ENCODE data around the gene APOLD1.
"Not testable (repeated sequence)": the region's sequence is repeated elsewhere in the genome, so short reads cannot be mapped to it uniquely, and the experiment has no call there.

Gene APOLD1

GRCh38 chr12:12804011-12804410, 18.6 kb downstream of the APOLD1 start:
- no peak overlapping the region for H3K4me3 ChIP-seq (replicated peaks; ENCODE audit: insufficient read depth, low read length)
- no peaks in the 10 kb centered on the region for H3K27me3 ChIP-seq (ENCODE audit: insufficient read depth, poor library complexity, severe bottlenecking)
- TF ChIP-seq CTCF (IDR thresholded peaks at IDR 0.05; ENCODE audit: insufficient read depth, low read length) (no peak), REST (IDR thresholded peaks at IDR 0.05; ENCODE audit: insufficient replicate concordance, low read depth) (no peak), POLR2AphosphoS5 (IDR thresholded peaks at IDR 0.05; ENCODE audit: low read depth) (no peak), GABPA (IDR thresholded peaks at IDR 0.05; ENCODE audit: low read depth) (no peak), SPI1 (IDR thresholded peaks at IDR 0.05; ENCODE audit: borderline replicate concordance, low read depth) (no peak)
- H3K27ac ChIP-seq (replicated peaks) = no peak overlapping the region
- no peak for DNase-seq (ENCODE audit: low read depth in 1 of 2, low spot score in 1 of 2)

- H3K27me3 ChIP-seq (ENCODE audit: insufficient read depth, poor library complexity, severe bottlenecking) = no peaks in the 10 kb centered on the region
- H3K4me3 ChIP-seq (replicated peaks; ENCODE audit: insufficient read depth, low read length) = no peak overlapping the region
- TF ChIP-seq SPI1 (IDR thresholded peaks at IDR 0.05; ENCODE audit: borderline replicate concordance, low read depth) = no peak
- no peak for DNase-seq (ENCODE audit: low read depth in 1 of 2, low spot score in 1 of 2)
- H3K27ac ChIP-seq (replicated peaks) = no peak overlapping the region
These were observed 19.0 kb downstream of the APOLD1 start for GRCh38 chr12:12804432-12804886.

- DNase-seq (ENCODE audit: low read depth in 1 of 2, low spot score in 1 of 2) = no peak
- Histone ChIP-seq H3K27me3 (ENCODE audit: insufficient read depth, poor library complexity, severe bottlenecking) (no peaks in the 10 kb centered on the region), H3K27ac (replicated peaks) (no peak overlapping the region), H3K4me3 (replicated peaks; ENCODE audit: insufficient read depth, low read length) (no peak overlapping the region)
- TF ChIP-seq REST (IDR thresholded peaks at IDR 0.05; ENCODE audit: insufficient replicate concordance, low read depth) (no peak), CTCF (IDR thresholded peaks at IDR 0.05; ENCODE audit: insufficient read depth, low read length) (no peak), GABPA (IDR thresholded peaks at IDR 0.05; ENCODE audit: low read depth) (no peak), POLR2AphosphoS5 (IDR thresholded peaks at IDR 0.05; ENCODE audit: low read depth) (no peak), SPI1 (IDR thresholded peaks at IDR 0.05; ENCODE audit: borderline replicate concordance, low read depth) (no peak)
These were observed 21.5 kb downstream of the APOLD1 start for GRCh38 chr12:12806784-12807516.

- DNase-seq (ENCODE audit: low read depth in 1 of 2, low spot score in 1 of 2); H3K27me3 ChIP-seq (ENCODE audit: insufficient read depth, poor library complexity, severe bottlenecking); H3K4me3 ChIP-seq (replicated peaks; ENCODE audit: insufficient read depth, low read length); H3K27ac ChIP-seq (replicated peaks): not testable (repeated sequence)
These were observed 22.1 kb downstream of the APOLD1 start for GRCh38 chr12:12807517-12807903.

All from HL-60 (cell line).